Osteocyte (in vitro differentiated cells): ENCODE results near the gene CTIF. TPM values are rescaled to one million over a fixed set of nuclear protein-coding genes. Genes with fewer than 3 reads are reported as not detected.

Experiments used
- DNase-seq: peaks from one replicate; pipeline ENCODE4 v3.0.0; 2021; ENCODE audit warnings: mixed read lengths; ENCODE audit not compliant: unreplicated experiment; ENCODE audit errors: extremely low spot score
- H3K27ac Mint-ChIP-seq: one replicate; pipeline ENCODE4 v1.8.0; 2021; ENCODE audit warnings: mild to moderate bottlenecking, mixed read lengths; ENCODE audit not compliant: unreplicated experiment
- H3K27me3 Mint-ChIP-seq: one replicate; pipeline ENCODE4 v1.8.0; 2021; ENCODE audit warnings: mixed read lengths; ENCODE audit not compliant: unreplicated experiment
- H3K36me3 Mint-ChIP-seq: one replicate; pipeline ENCODE4 v1.8.0; 2021; ENCODE audit warnings: mixed read lengths; ENCODE audit not compliant: unreplicated experiment
- H3K4me1 Mint-ChIP-seq: one replicate; pipeline ENCODE4 v1.8.0; 2021; ENCODE audit warnings: mixed read lengths; ENCODE audit not compliant: unreplicated experiment
- H3K4me3 Mint-ChIP-seq: one replicate; pipeline ENCODE4 v1.8.0; 2021; ENCODE audit warnings: mild to moderate bottlenecking, moderate library complexity, mixed read lengths; ENCODE audit not compliant: unreplicated experiment
- H3K9me3 Mint-ChIP-seq: one replicate; pipeline ENCODE4 v1.8.0; 2021; ENCODE audit warnings: mixed read lengths; ENCODE audit not compliant: unreplicated experiment
- total RNA-seq: library from RNA; stranded (reverse); gene quantifications from 2 replicates; pipeline ENCODE4 v1.2.1, GENCODE V29; 2021
- TF ChIP-seq, protein P1 (sequence below): fragments of 200-600 bp; sonication (generic); IDR thresholded peaks from 2 replicates; pipeline ENCODE4 v1.5.0; 2021; ENCODE audit warnings: antibody characterized with exemption, mild to moderate bottlenecking, moderate library complexity

The CTIF gene
- total RNA-seq, 1 donor from 2014 or later, result 172 TPM

DNA sequence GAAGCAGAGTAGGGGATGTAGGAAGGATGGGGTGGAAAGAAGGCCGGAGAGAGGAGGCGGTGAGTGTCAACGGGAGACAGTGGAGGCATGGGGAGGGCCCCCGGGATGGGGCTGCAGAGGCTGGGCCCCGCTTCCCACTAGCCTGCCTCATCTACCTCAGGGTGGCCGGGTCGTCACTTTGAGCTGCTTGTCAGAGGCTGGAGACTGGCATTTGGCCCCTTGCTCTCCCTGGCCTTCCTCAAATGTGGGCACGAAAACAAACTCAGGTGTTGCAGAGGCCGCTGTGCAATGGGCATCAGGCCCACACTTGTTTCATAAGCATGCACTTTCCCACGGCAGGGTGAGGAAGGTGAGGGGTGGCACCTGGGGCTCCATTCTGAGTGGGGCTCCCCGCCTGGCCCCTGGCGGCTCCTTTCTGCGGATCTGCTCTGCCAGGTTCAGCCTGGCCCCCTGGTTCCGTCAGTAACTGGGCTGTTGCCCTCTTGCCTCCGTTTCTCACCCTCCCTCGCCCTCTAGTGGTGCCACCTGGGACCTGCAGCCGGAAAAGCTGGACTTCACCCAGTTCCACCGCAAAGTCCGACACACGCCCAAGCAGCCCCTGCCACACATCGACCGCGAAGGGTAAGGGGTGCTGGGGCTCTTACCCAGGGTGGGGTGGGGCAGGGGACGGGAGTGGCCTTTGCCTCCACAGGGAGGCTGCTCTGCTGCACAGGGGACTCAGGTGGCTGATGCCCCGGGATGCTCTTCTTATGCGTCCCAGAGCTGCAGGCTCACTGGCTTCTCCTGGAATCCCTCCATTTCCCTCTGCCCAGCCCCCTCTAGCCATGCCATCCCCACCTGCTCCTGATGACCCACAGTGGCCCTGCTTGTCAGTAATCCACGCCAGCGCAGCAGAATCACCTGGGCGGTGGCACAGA is 125.4 kb downstream of the CTIF start:
- Mint-ChIP-seq H3K4me1 (peaks cover 2% of the 10 kb centered on the region), H3K9me3 (peaks cover 10% of the 10 kb centered on the region), H3K27me3 (no peaks in the 10 kb centered on the region), H3K36me3 (peaks cover 22% of the 10 kb centered on the region), H3K27ac (no peak overlapping the region), H3K4me3 (no peak overlapping the region)
- TF ChIP-seq, protein P1, sequence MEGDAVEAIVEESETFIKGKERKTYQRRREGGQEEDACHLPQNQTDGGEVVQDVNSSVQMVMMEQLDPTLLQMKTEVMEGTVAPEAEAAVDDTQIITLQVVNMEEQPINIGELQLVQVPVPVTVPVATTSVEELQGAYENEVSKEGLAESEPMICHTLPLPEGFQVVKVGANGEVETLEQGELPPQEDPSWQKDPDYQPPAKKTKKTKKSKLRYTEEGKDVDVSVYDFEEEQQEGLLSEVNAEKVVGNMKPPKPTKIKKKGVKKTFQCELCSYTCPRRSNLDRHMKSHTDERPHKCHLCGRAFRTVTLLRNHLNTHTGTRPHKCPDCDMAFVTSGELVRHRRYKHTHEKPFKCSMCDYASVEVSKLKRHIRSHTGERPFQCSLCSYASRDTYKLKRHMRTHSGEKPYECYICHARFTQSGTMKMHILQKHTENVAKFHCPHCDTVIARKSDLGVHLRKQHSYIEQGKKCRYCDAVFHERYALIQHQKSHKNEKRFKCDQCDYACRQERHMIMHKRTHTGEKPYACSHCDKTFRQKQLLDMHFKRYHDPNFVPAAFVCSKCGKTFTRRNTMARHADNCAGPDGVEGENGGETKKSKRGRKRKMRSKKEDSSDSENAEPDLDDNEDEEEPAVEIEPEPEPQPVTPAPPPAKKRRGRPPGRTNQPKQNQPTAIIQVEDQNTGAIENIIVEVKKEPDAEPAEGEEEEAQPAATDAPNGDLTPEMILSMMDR, result peak; percentile 88
- DNase-seq, result peak; percentile 89

DNA sequence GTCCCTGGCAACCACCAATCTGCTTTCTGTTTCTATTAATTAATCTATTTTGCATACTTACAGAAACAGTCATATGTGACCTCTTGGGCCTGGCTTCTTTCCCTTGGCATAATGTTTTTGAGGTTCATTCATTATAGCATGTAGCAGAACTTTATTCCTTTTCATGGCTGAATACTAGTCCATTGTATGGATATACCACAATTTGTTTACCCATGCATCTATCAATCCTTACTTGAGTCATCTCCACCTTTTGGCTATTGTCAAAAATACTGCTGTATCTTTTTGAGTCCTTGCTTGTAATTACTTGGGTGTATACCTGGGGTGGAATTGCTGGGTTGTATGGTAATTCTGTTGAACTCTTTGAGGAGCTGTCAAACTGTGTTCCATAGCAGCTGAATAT is 126.8 kb downstream of the CTIF start:
- H3K27ac Mint-ChIP-seq, result no peak overlapping the region
- peaks cover 2% of the 10 kb centered on the region for H3K4me1 Mint-ChIP-seq
- TF ChIP-seq, protein P1, result no peak
- no peaks in the 10 kb centered on the region for H3K27me3 Mint-ChIP-seq
- H3K9me3 Mint-ChIP-seq, result peaks cover 10% of the 10 kb centered on the region
- H3K4me3 Mint-ChIP-seq, result no peak overlapping the region
- no peak for DNase-seq
- H3K36me3 Mint-ChIP-seq, result peaks cover 27% of the 10 kb centered on the region

DNA sequence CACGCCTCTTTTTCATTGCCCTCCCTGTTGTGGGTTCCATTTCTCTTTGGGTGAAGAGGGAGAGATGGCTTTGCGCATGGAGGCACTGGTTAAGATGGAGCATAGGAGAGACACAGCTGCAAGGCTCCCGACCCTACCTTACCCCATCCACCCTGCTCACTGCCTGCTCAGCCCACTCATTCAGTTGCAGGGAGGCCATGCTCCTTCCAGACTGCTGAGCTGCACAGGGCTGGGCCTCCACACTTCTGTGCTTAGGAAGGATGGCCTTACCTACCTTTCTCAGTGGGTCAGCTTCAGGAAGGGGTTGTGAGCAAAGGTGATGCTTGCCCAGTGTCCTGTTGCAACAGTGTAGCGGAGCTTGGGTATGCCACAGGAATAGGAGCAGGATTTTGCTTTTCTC is 127.8 kb downstream of the CTIF start:
- DNase-seq, result no peak
- TF ChIP-seq, protein P1, result no peak
- peaks cover 36% of the 10 kb centered on the region for H3K36me3 Mint-ChIP-seq
- H3K27me3 Mint-ChIP-seq, result no peaks in the 10 kb centered on the region
- peaks cover 15% of the 10 kb centered on the region for H3K9me3 Mint-ChIP-seq
- H3K4me1 Mint-ChIP-seq, result peaks cover 2% of the 10 kb centered on the region
- no peak overlapping the region for H3K4me3 Mint-ChIP-seq
- no peak overlapping the region for H3K27ac Mint-ChIP-seq

DNA sequence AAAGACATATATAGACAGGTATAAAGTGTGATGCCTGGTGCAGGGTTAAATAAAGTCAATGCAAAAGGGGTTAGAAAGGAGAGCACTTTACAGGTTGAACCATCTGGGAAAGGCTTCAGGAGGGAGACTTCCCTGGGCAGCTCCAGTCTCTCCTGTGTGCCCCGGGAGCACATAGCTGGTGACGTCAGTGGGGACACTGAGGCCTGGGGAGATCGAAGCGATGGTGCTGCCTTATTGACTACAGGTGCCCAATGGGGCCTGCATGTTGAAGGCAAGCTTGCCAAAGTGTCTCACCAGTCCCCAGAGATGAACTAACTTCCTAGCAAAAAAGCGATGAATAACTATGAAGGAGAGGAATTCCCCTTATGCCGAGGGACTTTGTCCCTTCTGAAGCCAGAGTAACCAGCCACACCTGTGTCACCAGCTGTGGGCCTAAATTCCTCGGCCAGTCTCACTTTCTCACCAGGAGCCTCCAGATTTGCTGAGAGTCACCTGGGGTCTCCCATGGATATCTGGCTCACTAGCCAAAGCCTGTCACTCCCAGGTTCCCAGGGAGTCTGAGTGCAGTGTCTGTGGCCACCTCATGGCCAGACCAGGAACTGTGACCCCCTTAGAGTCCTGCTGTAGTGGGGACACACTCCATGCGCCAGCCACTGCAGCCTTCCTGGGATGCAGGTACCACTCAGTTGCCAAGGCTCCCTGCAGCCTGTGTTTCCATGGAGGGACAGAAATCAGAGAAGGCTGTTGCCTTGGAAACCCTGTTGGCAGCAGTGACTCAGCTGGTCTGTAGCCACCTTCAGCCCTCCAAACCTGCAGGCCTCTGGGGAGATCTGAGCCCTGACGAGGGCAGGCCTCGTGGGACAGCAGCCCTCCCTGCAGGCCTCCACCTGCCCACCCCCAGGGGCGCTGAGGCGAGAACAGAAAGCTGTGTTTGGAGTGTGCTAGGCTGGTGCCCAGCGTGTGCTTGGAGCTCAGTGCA is 128.7 kb downstream of the CTIF start:
- H3K27me3 Mint-ChIP-seq, result no peaks in the 10 kb centered on the region
- H3K36me3 Mint-ChIP-seq, result peaks cover 38% of the 10 kb centered on the region
- H3K4me1 Mint-ChIP-seq, result peaks cover 2% of the 10 kb centered on the region
- H3K9me3 Mint-ChIP-seq, result peaks cover 17% of the 10 kb centered on the region
- TF ChIP-seq, protein P1, result peak; percentile 48
- H3K4me3 Mint-ChIP-seq, result no peak overlapping the region
- no peak for DNase-seq
- no peak overlapping the region for H3K27ac Mint-ChIP-seq
